NCI-H2171 (cell line): ENCODE data around the gene SLC17A9.

Experiments
- DNase-seq: peaks from one replicate; lab custom pipeline; 2025; lab: John Stamatoyannopoulos, UW

The SLC17A9 gene, protein sequence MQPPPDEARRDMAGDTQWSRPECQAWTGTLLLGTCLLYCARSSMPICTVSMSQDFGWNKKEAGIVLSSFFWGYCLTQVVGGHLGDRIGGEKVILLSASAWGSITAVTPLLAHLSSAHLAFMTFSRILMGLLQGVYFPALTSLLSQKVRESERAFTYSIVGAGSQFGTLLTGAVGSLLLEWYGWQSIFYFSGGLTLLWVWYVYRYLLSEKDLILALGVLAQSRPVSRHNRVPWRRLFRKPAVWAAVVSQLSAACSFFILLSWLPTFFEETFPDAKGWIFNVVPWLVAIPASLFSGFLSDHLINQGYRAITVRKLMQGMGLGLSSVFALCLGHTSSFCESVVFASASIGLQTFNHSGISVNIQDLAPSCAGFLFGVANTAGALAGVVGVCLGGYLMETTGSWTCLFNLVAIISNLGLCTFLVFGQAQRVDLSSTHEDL

DNA sequence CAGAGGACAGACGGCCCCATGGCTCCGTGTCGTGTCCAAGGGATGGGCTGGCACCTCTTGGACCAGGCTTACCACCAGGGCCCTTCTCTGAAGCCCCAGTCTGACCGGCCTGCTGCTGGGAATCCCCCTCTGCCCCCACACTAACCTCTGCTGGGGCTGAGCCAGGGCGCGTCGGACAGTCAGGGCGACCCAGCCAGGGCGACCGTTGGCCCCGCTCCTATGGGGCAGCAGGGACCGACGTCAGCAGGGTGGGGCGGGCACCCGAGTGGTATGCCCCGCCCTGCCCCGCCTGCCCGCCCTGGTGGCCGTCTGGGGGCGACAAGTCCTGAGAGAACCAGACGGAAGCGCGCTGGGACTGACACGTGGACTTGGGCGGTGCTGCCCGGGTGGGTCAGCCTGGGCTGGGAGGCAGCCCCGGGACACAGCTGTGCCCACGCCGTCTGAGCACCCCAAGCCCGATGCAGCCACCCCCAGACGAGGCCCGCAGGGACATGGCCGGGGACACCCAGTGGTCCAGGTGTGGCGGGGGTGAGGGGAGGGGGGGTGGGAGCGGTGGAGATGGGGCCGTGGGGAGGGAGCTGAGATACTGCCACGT lies at the start of gene SLC17A9:
Gene SLC17A9 (plus strand): TSS at position 337 of the 595 bp plus-strand sequence. CDS start 122 bp downstream, at position 459.
- DNase-seq, result no peak

DNA sequence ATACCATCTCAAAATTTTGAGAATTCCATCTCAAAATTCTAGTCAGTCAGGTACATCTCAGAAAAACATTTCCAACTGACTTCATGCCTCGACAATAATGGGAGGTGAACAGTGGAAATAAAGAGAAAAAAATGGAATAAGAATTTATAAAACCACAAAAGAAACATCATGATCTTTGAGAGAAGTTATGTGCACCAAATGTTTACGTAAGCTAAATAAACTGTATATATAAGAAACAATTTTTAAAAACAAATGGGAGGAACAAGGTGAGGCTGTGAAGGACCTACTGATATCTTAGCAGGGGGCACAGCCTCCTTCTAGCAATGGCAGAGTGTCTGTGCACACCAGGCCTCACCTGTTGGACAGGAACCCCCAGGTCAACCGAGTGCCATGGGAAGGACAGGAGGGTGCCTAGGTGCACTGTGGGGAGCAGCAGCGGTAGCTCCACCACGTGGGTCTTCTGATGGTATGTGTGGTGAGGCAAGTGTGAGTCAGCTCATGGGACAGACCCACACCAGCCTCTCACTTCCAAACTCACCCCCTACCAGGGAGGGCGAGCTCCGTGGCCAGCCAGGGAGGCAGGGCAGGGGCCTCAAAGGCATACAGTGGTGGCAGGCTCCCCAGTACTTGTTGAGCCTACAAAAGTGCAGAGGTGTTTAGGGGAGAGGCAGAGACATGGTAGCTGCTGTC lies 49.4 kb upstream of the SLC17A9 start:
- no peak for DNase-seq

DNA sequence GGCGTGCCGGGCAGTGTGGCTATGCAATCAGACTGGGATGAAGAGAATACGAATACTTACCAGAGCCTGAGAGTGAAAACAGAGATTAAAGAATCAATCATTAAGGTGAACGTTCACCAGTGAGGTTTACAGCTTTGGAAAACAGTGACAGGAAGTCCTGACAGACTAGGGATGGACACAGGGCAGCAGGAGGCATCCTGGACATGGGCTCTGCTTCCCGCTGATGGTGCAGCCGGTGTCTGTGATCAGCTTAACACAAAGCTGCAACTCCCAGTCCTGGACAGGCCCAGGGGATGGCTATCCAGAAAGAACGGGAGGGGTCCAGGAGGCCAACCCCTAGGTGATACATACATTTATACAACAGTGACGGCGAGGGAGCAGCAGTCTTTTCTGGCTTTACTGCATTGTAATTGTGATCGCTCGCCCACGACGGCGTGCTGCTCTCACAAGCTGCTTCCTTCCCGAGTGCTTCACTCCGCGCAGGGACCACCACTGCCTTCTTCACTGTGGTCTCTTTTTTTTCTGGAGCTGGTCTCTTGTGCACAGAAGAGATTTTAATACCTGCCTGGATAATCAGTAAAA lies 46.9 kb upstream of the SLC17A9 start:
- DNase-seq, result no peak

DNA sequence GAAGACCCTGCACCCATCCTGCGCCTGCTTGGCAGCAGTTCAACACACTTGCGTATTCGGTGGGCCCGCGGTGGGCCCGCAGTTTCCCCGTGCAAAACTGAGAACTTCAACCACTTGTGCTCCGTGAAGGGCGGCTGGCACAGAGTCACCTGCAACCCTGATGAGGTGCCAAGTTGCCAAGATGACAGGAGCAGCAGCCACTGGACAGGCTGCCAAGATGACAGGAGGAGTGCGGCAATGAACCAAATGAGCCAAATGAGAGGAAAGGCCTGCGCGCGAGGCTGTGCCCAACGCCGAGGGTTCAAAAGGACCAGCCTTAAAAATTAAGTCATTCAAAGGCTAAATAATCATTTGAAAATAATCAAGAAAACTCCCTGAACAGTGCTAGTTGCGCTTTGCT lies 46.3 kb upstream of the SLC17A9 start:
- DNase-seq, result no peak

DNA sequence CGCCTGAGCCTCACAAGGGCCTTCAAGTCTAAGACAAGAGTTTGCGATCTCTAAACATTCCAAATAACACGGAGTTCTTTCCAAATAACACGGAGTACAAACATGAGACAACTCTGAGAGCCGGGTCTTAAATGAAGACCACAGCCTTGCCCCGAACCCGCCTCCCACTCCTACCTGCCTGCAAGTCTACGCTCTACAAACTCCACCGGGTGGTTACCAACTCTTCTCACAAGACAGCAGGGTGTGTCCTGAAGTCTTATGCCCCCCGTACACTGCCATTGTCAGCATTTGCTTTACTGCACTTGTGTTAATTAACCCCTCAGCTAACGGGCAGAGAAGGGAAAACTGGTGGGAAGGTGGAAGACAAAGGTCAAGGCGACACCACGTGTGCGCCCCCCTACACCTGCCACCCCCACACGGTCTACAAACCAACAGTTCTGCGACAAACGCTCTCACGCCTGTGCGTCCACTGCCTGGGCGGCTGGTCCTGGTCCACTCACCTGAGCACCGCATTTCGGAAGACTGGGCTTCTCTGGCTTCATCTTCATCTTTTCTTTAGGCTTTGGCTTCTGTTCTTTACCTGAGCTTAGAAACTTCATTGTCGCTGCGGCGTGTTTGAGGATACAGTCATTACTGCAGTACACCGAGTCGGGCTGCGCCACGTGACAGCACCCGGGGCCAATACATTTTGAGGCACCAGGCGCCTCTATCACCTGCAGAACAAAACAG lies 45.7 kb upstream of the SLC17A9 start:
- DNase-seq, result no peak

DNA sequence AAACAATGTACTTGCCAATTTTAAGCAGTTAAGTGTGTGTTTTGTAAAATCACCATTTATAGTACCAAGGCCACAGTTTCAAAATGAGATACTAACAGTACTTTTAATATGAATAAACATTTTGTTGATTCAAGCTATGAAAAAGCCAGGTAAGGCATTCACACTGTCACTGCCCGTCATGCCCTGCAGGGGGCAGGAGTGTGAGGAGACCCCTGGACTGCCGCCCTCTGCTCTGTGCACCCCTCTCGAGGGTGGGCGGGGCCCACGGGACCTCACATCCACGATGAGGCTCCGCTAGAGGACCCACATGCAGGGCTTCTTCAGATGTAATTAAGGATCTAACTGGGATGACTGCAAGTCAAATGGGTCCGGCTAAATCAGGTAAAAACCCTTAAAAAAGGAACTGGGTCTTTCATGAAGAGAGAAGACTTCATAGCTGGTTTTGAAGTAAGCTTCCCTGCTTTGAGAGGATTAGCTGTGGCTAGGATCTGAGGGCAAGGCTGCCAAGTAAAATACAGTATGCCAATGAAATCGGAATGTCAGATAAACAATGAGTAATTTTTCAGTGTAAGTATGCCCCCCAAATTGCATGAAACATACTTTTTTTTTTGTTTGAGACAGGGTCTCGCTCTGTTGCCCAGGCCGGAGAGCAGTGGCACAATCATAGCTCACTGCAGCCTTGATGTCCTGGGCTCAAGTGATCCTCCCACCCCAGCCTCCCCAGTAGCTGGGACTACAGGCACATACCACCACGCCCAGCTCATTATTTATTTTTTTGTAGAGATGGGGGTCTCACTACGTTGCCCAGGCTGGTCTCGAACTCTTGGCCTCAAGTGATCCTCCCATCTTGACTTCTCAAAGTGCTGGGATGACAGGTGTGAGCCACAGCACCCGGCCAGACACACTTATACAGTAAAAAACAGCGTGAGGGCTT lies 44.9 kb upstream of the SLC17A9 start:
- DNase-seq, result no peak

DNA sequence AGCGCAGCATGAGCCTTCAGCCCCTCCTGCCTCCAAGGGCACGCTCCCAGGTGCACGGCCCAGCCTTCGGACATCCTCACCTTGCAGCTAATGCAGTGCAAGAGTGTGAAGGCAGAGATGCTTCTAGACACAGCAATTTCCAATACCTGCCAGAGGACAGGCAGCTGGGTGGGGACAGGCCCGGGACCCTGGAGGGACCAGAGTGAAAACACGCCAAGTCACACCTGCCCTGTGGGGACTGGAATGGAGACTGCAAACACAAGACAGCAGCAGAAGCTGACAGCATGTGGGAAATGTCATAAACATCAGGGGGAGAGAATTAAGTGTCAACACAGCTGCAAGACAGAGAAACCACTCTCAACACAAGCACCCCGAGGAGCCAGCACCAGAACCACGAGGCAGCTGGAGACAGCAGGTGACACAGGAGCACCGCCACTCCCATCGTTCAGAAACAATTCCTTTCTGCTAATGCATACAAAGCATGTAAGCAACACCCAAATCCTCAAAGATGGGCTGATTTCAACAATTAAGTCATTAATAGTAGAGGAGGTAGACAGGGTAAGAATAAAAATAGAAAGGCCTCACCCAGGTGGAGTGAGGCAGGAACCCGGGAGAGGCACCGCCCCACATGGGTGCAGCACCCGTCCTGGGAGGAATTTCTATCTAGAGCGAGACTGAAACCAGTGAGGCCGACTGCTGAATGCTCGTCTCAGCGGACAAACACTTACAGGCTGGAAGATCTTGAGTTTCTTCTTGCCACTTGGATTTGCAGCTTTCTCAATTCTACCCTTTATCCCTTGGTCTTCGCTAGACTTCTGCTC lies 43.3 kb upstream of the SLC17A9 start:
- DNase-seq, result no peak

DNA sequence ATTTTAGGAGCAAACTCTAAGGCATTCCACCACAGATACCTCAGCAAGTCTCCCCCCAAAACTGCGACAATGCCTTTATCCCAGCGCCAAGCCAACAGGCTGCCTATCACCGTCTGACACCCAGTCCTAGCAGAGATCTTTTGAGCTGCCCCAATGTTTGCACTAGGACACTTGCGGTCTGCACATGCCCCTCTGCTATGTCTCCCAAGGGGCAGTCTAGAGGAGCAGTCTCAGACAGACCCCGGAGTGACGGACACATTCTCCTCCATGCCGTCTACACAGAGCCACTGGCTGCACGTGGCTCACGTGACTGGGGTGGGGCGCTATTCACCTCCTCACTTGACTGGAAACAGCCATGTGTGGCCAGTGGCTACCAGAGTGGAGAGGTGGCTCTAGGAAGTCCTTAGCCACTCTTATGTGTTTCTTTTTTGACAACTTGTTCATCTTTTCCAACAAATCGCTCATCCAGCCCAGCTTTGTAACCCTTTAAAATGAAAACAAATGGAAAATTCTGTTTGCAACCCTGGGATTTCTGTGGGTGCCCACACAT lies 42.2 kb upstream of the SLC17A9 start:
- no peak for DNase-seq

DNA sequence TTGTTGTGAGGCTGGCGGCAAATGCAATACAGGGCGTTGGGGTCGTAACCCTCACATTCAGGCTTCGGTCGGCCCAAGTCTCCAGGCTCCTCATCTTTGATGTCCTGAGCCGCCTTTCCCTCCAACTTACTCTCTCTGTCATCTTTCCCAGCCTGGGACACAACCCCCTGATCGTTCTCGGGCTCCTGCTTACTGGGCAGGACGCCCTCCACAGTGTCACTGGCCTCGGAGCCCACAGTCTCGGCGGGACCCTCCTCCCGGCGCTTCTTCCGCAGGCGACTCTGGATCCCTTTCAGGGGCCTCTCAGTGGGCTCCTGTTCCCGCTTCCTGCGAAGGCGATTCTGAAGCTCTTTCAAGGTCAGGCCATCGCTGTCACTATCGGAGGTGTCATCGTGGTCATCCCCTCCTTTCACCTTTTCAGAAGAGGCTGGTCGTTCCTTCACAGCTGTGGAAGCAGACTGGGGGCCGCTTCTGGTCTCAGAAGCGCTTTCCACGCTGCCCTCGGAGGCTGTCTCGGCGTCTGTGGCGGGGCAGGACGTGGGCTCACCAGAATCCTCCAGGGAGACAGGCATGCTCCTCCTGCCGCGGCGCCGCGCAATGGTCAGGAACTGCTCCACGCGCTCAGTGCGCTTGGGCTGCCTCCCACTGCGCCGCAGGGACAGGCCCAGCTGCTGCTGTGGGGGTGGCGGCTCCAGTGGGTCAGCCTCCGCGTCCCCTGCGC lies 41.6 kb upstream of the SLC17A9 start:
- DNase-seq, result no peak

DNA sequence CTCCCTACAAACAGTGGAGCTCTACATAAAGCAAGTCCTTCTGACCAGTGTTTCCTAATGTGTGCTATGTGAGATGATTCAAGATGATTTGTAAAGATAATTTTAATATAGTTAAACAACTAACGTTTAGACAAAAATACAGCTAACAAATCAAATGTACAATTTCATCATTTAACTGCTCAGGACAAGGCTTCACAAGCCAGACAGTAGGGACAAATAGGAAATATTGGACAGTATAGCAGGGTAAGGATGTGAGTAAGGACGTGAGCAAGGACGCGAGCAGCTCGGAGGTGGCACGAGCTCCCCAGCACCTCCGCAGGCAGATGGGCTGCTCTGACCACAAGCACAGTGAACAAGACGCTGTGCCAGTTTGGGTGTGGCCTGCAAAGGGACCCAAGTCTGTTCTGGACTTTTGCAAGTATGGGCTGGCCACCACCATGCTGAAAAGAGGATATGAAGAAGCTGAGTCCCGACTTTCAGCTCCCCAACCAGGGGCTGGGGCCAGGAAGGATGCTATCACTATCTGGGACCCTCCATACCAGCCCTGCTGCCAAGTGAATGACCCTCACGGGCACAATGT lies 40.7 kb upstream of the SLC17A9 start:
- DNase-seq, result no peak

DNA sequence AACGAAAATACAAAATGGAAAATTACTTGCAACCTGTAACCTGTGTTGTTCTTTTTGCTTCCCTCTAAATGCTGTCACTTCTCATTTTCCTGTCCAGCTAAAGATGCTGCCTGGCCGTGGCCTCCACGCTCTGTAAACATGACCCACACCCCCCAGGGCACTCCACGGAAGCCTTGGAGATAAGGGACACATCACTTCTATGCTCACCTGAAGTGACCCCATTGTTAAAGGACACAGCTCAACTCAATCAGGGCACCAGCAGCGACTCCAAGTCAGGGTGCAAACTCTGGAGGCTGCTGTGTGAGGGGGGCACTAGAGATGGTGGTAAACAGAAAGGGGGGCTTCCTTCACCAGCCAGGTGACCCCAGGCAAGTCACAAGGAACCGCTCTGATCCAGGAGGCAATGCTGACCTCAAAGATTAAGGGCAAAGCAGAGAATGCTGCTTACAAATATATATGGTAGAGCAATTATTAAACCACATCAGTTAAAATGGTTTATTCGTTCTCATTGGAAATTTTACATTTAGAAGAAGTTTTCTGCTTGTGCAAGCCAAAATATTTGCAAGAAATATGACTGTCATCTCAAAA lies 39.4 kb upstream of the SLC17A9 start:
- no peak for DNase-seq

DNA sequence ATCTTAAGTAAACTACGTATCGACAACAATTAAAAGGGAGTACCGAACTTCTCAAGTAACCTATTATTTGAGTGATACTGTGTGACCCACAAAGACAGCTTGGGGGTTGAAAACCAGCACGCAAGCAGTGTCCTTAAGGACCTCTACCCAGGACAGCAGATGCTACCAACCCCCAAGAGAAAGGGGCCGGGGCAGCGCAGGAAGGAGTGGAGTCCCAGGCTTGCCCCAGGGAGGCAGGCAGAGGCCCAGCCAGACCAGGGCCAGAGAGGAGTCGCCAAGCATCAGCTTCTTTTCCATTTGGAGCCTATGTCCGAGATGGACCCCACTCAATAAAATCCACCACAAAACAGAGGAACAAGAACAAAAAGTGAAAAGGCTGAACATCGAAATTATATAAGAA lies 38.1 kb upstream of the SLC17A9 start:
- no peak for DNase-seq

DNA sequence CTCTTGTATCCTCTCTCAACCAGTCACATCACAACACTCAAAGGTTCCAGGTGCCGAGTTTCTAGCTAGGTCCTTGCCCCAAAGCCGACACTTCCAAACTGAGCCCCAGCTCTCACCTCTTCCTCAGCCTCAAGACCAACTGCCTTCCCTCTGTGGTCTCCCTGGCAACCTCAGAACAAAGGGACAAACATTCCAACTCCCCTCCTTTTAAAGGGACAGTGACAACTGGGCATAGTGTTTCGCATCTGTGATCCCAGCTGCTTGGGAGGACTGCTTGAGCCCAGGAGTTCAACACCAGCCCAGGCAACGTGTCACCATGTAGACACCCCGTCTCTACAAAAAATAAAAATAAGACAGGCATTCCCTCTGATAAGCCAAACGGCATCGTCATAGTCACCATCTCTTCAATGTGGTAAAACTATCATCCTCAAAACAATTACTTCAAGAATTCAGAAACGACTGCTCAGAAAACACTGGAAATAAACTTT lies 37.5 kb upstream of the SLC17A9 start:
- DNase-seq, result no peak

DNA sequence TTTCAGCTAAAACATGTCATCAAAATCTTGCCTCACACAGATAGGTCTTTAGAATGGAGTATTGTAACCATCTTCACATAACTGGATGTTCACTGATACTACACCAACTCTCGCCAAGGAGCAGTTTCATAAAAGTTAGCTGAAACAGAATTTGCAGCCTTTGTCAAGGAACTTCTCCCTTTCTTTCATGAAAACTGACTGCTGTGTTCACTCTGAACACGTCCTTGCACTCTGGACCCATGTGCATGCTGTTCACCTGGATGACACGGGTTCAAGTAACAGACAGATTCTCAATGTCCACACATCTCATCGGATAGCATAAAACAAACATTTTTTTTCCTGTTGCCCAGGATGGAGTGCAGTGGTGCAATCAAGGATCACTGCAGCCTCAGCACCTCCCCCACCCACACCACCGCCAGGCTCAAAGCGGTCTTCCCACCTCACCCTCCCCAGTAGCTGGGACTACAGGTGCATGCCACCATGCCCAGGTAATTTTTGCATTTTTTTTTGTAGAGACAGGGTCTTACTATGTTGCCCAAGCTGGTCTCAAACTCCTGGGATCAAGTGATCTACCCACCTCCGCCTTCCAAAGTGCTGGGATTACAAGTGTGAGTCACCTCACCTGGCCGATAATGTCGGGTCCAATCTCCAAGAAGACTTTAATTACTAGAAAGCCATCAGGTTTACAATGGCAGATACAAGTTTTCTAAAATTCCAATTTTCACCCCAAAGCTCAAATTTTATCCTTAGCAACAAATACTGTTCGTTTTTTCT lies 35.6 kb upstream of the SLC17A9 start:
- DNase-seq, result no peak

DNA sequence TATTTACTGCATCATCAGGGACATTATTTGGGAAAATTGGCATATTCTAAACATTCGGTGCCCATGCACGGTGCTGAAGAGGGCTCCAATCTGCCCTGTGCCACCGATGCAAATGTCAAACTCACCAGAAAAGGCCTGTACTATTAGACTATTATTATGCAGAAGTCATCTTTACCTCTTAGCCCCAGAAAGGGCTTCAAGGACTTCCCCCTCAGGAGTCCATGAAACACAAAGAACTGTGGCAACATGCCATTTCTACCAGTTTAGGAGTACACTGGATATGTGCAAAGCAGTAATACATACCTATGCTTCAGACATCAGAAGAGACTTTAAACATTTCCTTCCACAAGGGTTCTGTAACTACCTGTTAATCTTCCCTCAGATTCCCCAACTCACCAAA lies 34.8 kb upstream of the SLC17A9 start:
- no peak for DNase-seq

DNA sequence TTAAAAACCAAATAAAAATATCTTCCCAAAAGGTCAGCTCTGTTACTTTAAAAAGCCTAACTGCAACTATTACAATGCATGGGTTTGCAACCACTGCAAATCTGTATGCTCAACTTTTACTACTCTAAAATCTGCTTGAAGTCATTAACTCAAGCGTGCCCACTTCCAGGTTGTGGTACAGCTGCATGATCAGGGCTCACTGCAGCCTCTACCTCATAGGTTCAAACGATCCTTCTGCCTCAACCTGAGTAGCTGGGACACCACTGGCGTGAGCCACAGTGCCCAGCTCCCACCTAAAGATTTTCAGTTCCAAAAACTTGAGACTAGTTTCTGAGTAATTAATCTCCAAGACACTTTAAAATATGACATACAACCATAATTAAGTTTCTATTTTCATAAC lies 34.4 kb upstream of the SLC17A9 start:
- DNase-seq, result no peak

DNA sequence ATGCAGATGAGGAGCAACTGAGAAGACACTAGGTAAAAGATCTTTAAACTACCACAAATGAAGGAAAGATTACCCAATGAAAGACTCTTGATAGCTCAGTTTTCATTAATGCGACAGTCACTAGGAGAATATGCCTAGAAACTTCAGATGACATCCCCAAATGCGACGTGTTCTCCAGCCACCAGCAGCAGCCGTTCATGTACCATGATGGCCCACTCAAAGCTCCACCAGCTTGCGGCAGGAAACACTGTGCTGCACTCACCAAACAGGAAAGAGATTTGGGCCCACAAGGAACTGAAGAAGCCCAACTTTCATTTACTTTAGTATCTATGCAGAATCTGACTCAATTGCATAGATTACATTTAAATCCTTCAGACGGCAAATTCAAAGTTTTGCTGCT lies 33.7 kb upstream of the SLC17A9 start:
- DNase-seq, result no peak
